ENCODE measurements around the gene LBH.
A peak's percentile ranks its signal among the peaks of the same experiment; 100 is the strongest.

LBH gene

GRCh38 chr2:30231212-30231995, at the start of gene LBH:
LBH (plus strand) TSS chr2:30231534; CDS start chr2:30231739, 205 bp downstream.
- DNase-seq: peak; percentile 60 to 96 (median 78)
- intact Hi-C loops (cut with DNase I): no loop called here

- no peak for DNase-seq
- intact Hi-C loops (cut with DNase I): no loop called here
Observed at GRCh38 chr2:30184035-30184434, 47.3 kb upstream of the LBH start.

- no peak for DNase-seq
- intact Hi-C loops (cut with DNase I): no loop called here
Observed at GRCh38 chr2:30185178-30185577, 46.2 kb upstream of the LBH start.

- DNase-seq: no peak
- intact Hi-C loops (cut with DNase I): no loop called here
Observed at GRCh38 chr2:30188292-30188691, 43.0 kb upstream of the LBH start.

GRCh38 chr2:30190637-30191036, 40.7 kb upstream of the LBH start:
- intact Hi-C loops (cut with DNase I): no loop called here
- no peak for DNase-seq

GRCh38 chr2:30191107-30191506, 40.2 kb upstream of the LBH start:
- intact Hi-C loops (cut with DNase I): no loop called here

GRCh38 chr2:30191819-30192271, 39.5 kb upstream of the LBH start:
- intact Hi-C loops (cut with DNase I): no loop called here
- DNase-seq: no peak

More at GRCh38 chr2:30191107-30191506, 40.2 kb upstream of the LBH start:
- no peak for DNase-seq

GRCh38 chr2:30192314-30192713, 39.0 kb upstream of the LBH start:
- no peak for DNase-seq
- intact Hi-C loops (cut with DNase I): no loop called here

- DNase-seq: no peak
- intact Hi-C loops (cut with DNase I): no loop called here
Observed at GRCh38 chr2:30193104-30193681, 38.1 kb upstream of the LBH start.

- no peak for DNase-seq
- intact Hi-C loops (cut with DNase I): no loop called here
Observed at GRCh38 chr2:30194421-30194820, 36.9 kb upstream of the LBH start.

- DNase-seq: no peak
- intact Hi-C loops (cut with DNase I): no loop called here
Observed at GRCh38 chr2:30195016-30195415, 36.3 kb upstream of the LBH start.

- intact Hi-C loops (cut with DNase I): no loop called here
Observed at GRCh38 chr2:30197570-30198192, 33.7 kb upstream of the LBH start.

GRCh38 chr2:30201990-30202389, 29.3 kb upstream of the LBH start:
- intact Hi-C loops (cut with DNase I): no loop called here
- DNase-seq: peak in 1 of 10 donors; percentile 16

More at GRCh38 chr2:30197570-30198192, 33.7 kb upstream of the LBH start:
- DNase-seq: no peak

GRCh38 chr2:30203156-30203555, 28.2 kb upstream of the LBH start:
- no peak for DNase-seq
- intact Hi-C loops (cut with DNase I): no loop called here

- no peak for DNase-seq
- intact Hi-C loops (cut with DNase I): no loop called here
Observed at GRCh38 chr2:30204281-30204680, 27.1 kb upstream of the LBH start.

GRCh38 chr2:30205456-30205855, 25.9 kb upstream of the LBH start:
- DNase-seq: no peak
- intact Hi-C loops (cut with DNase I): no loop called here

GRCh38 chr2:30206461-30207430, 24.6 kb upstream of the LBH start:
- no peak for DNase-seq
- intact Hi-C loops (cut with DNase I): no loop called here

- peak in 8 of 10 donors; percentile 28 to 95 (median 66) for DNase-seq
- intact Hi-C loops (cut with DNase I): loop anchor here (1.0 kb wide), 1 partner anchor 499 kb away; no protein-coding TSS in a partner anchor
Observed at GRCh38 chr2:30208453-30208852, 22.9 kb upstream of the LBH start.

- no peak for DNase-seq
- intact Hi-C loops (cut with DNase I): no loop called here
Observed at GRCh38 chr2:30209227-30209626, 22.1 kb upstream of the LBH start.

GRCh38 chr2:30213326-30213725, 18.0 kb upstream of the LBH start:
- DNase-seq: no peak

More at GRCh38 chr2:30213326-30213725, 18.0 kb upstream of the LBH start:
- intact Hi-C loops (cut with DNase I): no loop called here

Measured in posterior cingulate gyrus (tissue), 11 donors.